Measurements from ENCODE around the gene CLEC12A.
"Not testable (repeated sequence)": the region's sequence is repeated elsewhere in the genome, so short reads cannot be mapped to it uniquely, and the experiment has no call there.

The CLEC12A gene

DNA sequence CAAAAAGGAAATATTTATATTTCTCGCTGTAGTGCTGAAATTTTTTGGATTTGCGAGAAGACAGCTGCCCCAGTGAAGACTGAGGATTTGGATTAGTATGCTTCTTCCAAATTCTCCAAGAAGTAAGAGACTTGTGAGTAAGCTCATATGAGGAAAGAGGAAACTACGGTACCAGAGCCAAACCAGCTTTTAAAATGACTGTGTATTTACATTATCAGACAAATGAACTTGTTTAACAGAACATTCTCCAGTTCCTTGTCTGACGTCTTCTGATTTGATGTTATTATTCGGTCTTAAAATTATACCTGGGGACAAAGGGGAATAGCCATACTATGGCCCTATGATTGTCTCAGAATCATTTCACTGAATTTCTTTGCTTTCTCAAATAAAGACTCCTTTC lies 47.2 kb downstream of the CLEC12A start:
- Histone ChIP-seq H2AFZ (ENCODE audit: low read depth) (no peak overlapping the region), H3K79me2 (ENCODE audit: insufficient read depth, low read depth) (no peaks in the 10 kb centered on the region), H4K20me1 (ENCODE audit: insufficient read depth) (no peaks in the 10 kb centered on the region), H3K9ac (no peak overlapping the region), H3K27ac (no peak overlapping the region), H3K4me1 (ENCODE audit: low read depth, poor library complexity, severe bottlenecking) (no peaks in the 10 kb centered on the region), H3K36me3 (ENCODE audit: insufficient read depth) (no peaks in the 10 kb centered on the region), H3K4me2 (no peak overlapping the region), H3K27me3 (ENCODE audit: insufficient read depth, low read depth) (no peaks in the 10 kb centered on the region), H3K4me3 (IDR thresholded peaks at IDR 0.05; ENCODE audit: insufficient read depth, low read depth, low read length) (no peak overlapping the region)
- TF ChIP-seq, protein P1, sequence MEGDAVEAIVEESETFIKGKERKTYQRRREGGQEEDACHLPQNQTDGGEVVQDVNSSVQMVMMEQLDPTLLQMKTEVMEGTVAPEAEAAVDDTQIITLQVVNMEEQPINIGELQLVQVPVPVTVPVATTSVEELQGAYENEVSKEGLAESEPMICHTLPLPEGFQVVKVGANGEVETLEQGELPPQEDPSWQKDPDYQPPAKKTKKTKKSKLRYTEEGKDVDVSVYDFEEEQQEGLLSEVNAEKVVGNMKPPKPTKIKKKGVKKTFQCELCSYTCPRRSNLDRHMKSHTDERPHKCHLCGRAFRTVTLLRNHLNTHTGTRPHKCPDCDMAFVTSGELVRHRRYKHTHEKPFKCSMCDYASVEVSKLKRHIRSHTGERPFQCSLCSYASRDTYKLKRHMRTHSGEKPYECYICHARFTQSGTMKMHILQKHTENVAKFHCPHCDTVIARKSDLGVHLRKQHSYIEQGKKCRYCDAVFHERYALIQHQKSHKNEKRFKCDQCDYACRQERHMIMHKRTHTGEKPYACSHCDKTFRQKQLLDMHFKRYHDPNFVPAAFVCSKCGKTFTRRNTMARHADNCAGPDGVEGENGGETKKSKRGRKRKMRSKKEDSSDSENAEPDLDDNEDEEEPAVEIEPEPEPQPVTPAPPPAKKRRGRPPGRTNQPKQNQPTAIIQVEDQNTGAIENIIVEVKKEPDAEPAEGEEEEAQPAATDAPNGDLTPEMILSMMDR (conservative IDR thresholded peaks at IDR 0.05; ENCODE audit: low read depth, low read length), result no peak

DNA sequence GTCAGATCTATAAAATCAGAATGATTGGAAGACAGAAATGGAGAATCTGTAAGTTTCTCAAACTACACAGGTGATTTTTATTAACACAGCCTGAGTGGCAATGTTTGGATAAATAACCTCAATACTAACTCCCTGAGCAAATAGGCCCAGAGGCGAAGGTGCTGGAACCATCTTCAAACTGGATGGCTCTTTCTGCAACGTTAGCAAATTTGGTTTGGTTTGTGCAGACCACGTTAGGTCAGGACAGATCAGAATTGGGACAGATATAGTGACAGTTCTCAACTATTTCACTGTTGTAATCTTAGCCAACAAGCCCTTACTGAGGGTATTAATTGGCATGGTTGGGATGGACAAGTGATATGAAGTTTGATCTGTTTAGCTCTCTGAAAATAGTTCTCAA lies 50.1 kb downstream of the CLEC12A start:
- H3K4me1 ChIP-seq (ENCODE audit: low read depth, poor library complexity, severe bottlenecking), result no peaks in the 10 kb centered on the region
- H3K27ac ChIP-seq, result no peak overlapping the region
- H3K4me2 ChIP-seq, result no peak overlapping the region
- H2AFZ ChIP-seq (ENCODE audit: low read depth), result no peak overlapping the region; the same call in 1 of the 2 replicates
- H3K79me2 ChIP-seq (ENCODE audit: insufficient read depth, low read depth), result no peaks in the 10 kb centered on the region
- TF ChIP-seq, protein P1 (conservative IDR thresholded peaks at IDR 0.05; ENCODE audit: low read depth, low read length), result no peak
- H3K36me3 ChIP-seq (ENCODE audit: insufficient read depth), result no peaks in the 10 kb centered on the region
- no peak overlapping the region for H3K4me3 ChIP-seq (IDR thresholded peaks at IDR 0.05; ENCODE audit: insufficient read depth, low read depth, low read length)
- H4K20me1 ChIP-seq (ENCODE audit: insufficient read depth), result no peaks in the 10 kb centered on the region
- no peak overlapping the region for H3K9ac ChIP-seq
- no peaks in the 10 kb centered on the region for H3K27me3 ChIP-seq (ENCODE audit: insufficient read depth, low read depth)

DNA sequence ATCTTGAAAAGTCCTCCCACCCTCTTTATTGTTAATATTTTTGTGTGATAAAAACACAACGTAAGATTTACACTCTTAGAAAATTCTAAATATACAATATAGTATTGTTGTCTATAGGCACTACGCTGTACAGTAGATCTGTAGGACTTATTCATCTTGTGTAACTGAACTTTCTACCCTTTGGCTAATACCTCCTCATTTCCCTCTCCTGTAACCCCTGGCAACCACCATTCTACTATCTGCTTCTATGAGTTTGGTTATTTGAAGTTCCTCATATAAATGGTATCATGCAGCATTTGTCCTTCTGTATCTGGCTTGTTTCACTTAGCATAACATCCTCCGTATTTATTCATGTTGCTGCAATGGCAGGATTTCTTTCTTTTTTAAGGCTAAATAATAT lies 54.0 kb downstream of the CLEC12A start:
- Histone ChIP-seq H3K4me2 (no peak overlapping the region), H3K4me1 (ENCODE audit: low read depth, poor library complexity, severe bottlenecking) (no peaks in the 10 kb centered on the region), H3K36me3 (ENCODE audit: insufficient read depth) (no peaks in the 10 kb centered on the region), H3K9ac (no peak overlapping the region), H3K27ac (no peak overlapping the region), H2AFZ (ENCODE audit: low read depth) (no peak overlapping the region), H3K27me3 (ENCODE audit: insufficient read depth, low read depth) (no peaks in the 10 kb centered on the region), H4K20me1 (ENCODE audit: insufficient read depth) (no peaks in the 10 kb centered on the region), H3K4me3 (IDR thresholded peaks at IDR 0.05; ENCODE audit: insufficient read depth, low read depth, low read length) (no peak overlapping the region), H3K79me2 (ENCODE audit: insufficient read depth, low read depth) (no peaks in the 10 kb centered on the region)
- TF ChIP-seq, protein P1 (conservative IDR thresholded peaks at IDR 0.05; ENCODE audit: low read depth, low read length), result no peak

DNA sequence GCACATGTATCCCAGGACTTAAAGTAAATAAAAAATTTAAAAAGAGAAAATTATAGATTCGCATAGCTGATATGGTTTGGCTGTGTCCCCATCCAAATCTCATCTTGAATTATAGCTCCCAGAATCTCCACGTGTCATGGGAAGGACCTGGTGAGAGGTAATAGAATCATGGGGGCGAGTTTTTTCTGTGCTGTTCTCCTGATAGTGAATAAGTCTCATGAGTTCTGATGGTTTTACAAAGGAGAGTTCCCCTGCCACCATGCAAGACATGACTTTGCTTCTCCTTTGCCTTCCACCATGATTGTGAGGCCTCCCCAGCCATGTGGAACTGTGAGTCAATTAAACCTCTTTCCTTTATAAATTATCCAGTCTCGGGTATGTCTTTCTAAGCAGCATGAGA lies 55.5 kb downstream of the CLEC12A start:
- not testable (repeated sequence) for H3K4me2 ChIP-seq; H3K27me3 ChIP-seq (ENCODE audit: insufficient read depth, low read depth); H2AFZ ChIP-seq (ENCODE audit: low read depth); H3K4me3 ChIP-seq (IDR thresholded peaks at IDR 0.05; ENCODE audit: insufficient read depth, low read depth, low read length); H3K27ac ChIP-seq; H3K79me2 ChIP-seq (ENCODE audit: insufficient read depth, low read depth); H3K36me3 ChIP-seq (ENCODE audit: insufficient read depth); H3K4me1 ChIP-seq (ENCODE audit: low read depth, poor library complexity, severe bottlenecking); H4K20me1 ChIP-seq (ENCODE audit: insufficient read depth); H3K9ac ChIP-seq

DNA sequence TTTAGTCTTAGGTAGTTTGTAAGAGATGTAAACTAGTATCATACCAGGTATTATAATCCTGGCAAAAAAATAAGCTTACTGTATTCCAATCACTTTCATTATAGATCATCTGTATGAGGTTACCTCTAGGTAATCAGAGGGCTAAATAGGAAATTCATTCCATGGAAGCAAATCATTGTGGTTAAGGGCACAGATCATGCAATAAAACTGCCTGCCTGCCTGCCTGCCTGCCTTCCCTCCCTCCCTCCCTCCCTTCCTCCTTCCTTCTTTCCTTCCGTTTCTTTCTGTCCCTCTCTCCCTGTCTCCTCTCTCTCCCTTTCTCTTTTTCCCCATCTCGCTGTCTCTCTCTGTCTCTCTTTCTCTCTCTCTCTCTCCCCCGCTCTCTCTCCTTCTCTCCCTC lies 56.1 kb downstream of the CLEC12A start:
- no peak overlapping the region for H3K27ac ChIP-seq
- H2AFZ ChIP-seq (ENCODE audit: low read depth), result no peak overlapping the region
- H3K4me1 ChIP-seq (ENCODE audit: low read depth, poor library complexity, severe bottlenecking), result no peaks in the 10 kb centered on the region

More for the DNA sequence above, 56.1 kb downstream of the CLEC12A start:
- Histone ChIP-seq H3K79me2 (ENCODE audit: insufficient read depth, low read depth) (no peaks in the 10 kb centered on the region), H3K9ac (no peak overlapping the region), H4K20me1 (ENCODE audit: insufficient read depth) (no peaks in the 10 kb centered on the region), H3K36me3 (ENCODE audit: insufficient read depth) (no peaks in the 10 kb centered on the region), H3K4me3 (IDR thresholded peaks at IDR 0.05; ENCODE audit: insufficient read depth, low read depth, low read length) (no peak overlapping the region), H3K27me3 (ENCODE audit: insufficient read depth, low read depth) (no peaks in the 10 kb centered on the region), H3K4me2 (no peak overlapping the region)
- TF ChIP-seq, protein P1 (conservative IDR thresholded peaks at IDR 0.05; ENCODE audit: low read depth, low read length), result no peak

Measured in KMS-11 (cell line).